Rectal smooth muscle tissue (tissue), 1 donor: ENCODE results near the gene THSD4.

Experiments used
- H3K27ac ChIP-seq: one replicate; pipeline ENCODE4 v1.7.0; 2013; ENCODE audit warnings: low read depth, low read length, inconsistent platforms
- H3K27me3 ChIP-seq: one replicate; pipeline ENCODE4 v1.7.0; 2013; ENCODE audit warnings: low read length; ENCODE audit not compliant: control insufficient read depth, insufficient read depth
- H3K36me3 ChIP-seq: one replicate; pipeline ENCODE4 v1.7.0; 2013; ENCODE audit warnings: low read length; ENCODE audit not compliant: control insufficient read depth, insufficient read depth
- H3K4me1 ChIP-seq: one replicate; pipeline ENCODE4 v1.7.0; 2013; ENCODE audit warnings: low read length; ENCODE audit not compliant: control insufficient read depth, insufficient read depth
- H3K4me3 ChIP-seq: one replicate; pipeline ENCODE4 v1.7.0; 2013; ENCODE audit warnings: low read length
- H3K9ac ChIP-seq: one replicate; pipeline ENCODE4 v1.7.0; 2013; ENCODE audit warnings: low read length

The THSD4 gene

DNA sequence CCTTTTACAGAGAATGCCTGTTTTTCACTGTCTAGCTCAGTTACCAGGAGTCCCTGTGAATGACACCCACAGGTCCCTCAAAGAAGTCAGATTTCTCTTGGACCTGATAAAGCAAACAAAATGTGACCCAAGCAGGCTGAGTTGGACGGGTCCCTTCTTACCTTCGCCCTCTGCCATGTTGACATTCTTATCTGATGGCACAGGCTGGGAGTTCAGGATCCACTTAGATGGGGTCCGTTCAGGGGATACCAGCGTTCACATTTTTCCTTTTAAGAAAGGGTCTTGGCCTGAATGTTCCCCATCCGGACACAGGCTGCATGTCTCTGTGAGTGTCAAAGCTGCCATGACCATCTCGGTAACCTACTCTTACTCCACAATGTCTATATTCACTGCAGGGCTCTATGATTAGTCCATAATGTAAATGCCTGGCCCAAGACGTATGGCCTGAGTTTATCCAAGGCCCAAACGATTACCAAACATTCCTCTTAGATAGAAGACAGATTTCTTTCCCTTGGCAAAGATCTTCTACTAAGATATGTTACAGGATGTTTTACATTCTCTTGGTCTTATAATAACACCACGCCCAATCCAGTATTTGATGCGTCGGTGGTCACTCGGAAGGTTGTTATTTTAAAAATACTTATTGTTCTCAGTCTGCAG is 179.1 kb downstream of the THSD4 start:
- H3K27ac ChIP-seq, result no peak overlapping the region
- H3K4me3 ChIP-seq, result no peak overlapping the region
- H3K4me1 ChIP-seq, result no peaks in the 10 kb centered on the region
- no peak overlapping the region for H3K9ac ChIP-seq
- no peaks in the 10 kb centered on the region for H3K27me3 ChIP-seq
- no peaks in the 10 kb centered on the region for H3K36me3 ChIP-seq

DNA sequence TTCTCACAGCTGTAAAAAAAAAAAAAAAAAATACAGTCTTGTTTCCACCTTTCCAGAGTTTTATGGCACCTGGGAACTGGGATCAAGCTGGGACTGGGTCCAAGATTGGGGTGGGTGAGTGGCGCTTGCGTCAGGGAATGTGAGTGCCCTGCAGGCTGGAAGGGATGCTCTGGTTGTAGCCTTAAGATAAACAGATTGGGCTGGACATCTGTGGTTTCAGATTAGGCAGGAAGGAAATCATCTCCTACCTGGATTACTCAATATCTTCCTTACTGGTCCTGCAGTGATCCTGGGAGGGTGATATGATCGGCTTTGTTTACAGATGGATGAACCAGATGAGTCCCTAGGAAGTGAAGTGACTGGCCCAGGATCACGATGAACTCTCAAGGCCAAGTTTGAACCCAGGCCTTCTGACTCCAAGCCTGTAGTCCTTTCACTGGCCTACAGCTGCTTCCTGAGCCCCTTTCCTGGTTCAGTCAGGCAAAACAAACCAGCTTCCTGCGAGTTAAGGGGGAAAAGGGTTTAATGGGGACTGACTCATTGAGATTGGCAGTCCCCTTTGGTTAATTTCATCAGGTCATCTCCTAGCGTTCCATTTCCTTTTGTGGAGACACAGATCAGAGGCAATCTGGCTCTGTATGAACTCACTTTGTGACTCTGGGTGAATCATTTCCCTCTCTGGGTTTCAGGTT is 179.8 kb downstream of the THSD4 start:
- Histone ChIP-seq H3K27ac (no peak overlapping the region), H3K27me3 (no peaks in the 10 kb centered on the region), H3K9ac (no peak overlapping the region), H3K36me3 (no peaks in the 10 kb centered on the region), H3K4me3 (no peak overlapping the region), H3K4me1 (no peaks in the 10 kb centered on the region)

DNA sequence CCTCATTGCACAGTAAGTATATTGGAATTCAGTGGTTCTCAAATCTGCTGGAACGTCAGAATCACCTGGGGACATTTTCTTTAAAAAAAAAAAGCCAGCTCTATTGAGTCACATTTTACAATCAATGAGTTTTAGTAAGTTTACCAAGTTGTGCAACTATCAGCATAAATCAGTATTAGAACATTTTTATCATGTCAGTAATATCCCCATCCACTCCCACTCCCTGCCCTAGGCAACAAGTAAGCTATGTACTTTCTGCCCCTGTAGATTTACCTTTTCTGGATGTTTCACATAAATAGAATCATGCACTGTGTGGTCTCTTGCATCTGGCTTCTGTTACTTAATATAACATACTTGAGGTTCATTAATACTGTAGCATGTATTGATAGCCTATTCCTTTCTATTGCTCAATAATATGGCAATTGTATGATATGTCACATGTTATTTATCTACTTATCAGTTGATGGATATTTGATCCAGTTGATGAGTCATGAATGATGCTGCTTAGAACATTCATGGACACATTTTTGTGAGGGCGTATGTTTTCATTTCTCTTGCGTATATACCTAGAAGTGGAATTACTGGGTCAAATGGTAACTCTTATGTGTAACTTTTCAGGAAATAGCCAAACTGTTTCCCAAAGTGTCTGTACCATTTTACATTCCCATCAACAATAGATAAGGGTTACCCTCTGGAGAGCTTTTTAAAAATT is 180.5 kb downstream of the THSD4 start:
- Histone ChIP-seq H3K9ac (no peak overlapping the region), H3K4me3 (no peak overlapping the region), H3K36me3 (no peaks in the 10 kb centered on the region), H3K4me1 (no peaks in the 10 kb centered on the region), H3K27me3 (no peaks in the 10 kb centered on the region), H3K27ac (no peak overlapping the region)

DNA sequence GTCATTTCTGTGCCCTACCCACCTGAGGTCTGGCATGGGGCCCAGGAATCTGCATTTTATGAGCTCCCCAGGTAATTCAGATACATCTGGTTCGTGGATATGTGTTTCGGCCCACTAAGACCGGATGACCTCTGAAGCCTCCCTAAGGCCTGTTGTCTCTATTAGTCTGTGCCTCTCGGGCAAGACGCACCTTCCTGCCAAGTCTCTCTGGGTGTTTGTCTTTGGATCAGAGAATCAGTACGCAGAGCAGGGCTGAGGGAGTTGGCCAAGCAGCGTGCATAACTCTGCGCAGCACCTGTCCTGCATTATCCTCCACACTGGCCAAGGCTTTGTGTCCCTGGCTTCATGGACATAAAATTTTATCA is 181.0 kb downstream of the THSD4 start:
- Histone ChIP-seq H3K36me3 (no peaks in the 10 kb centered on the region), H3K4me3 (no peak overlapping the region), H3K4me1 (no peaks in the 10 kb centered on the region), H3K27me3 (no peaks in the 10 kb centered on the region), H3K27ac (no peak overlapping the region), H3K9ac (no peak overlapping the region)

DNA sequence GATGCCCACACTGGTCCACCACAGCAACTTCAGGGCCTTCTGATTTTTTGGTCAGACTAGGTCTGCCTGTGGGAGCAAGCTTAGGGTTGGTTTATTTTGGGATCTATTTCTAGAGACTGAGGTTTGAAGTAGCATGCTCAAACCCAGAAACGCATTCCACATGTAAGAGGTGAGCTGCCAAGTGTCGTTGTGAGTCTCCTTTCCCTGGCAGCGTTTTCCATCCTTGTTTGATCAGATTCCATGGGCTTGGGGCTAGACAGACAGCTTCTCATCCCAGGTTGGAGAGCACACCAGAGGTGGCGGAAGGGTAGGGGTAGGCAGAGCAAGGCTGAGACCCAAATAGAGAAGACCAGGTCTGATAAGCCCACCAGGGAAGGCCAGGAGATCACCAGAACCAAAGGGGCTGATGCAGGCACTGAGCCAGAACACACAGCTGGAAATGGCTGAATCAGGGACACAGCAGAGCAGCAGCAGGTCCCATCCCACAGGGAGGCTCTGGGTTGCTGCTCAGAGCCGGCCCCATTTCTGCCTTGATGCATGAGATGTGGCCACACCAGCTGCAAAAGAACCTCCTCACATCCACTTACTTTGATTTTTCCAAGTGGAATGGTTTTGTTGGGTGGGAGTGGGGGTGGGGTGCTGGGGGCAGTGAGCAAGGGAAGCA is 186.8 kb downstream of the THSD4 start:
- no peak overlapping the region for H3K9ac ChIP-seq
- H3K27me3 ChIP-seq, result no peaks in the 10 kb centered on the region
- no peak overlapping the region for H3K4me3 ChIP-seq
- peaks cover 14% of the 10 kb centered on the region for H3K4me1 ChIP-seq
- no peak overlapping the region for H3K27ac ChIP-seq
- no peaks in the 10 kb centered on the region for H3K36me3 ChIP-seq

DNA sequence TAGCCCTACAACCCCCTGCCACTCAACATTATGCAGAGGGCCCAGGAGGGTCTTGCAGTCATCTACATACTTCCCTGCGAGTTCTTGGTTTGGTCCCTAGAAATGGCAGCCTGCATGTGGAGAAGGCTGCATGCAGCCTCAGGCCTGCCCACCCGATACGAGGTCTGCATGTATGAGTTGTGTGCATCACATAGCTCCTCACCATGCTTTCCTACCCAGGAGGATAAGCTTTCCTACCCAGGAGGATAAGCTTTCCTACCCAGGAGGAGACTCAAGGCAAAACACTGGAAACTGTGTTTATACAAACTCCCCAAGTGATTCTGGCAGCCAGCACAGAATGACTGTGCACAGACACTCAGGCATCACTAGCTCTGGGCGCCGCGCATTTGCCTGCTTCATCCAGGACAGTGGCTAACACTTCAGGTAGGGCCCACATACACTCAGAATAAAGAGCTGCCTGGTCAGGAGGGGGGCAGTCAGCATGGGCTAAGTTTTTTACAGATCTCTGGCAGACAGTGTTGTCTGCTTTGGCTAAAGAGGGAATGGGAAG is 187.7 kb downstream of the THSD4 start:
- Histone ChIP-seq H3K4me1 (peaks cover 14% of the 10 kb centered on the region), H3K36me3 (no peaks in the 10 kb centered on the region), H3K27me3 (no peaks in the 10 kb centered on the region), H3K27ac (no peak overlapping the region), H3K9ac (no peak overlapping the region), H3K4me3 (no peak overlapping the region)

DNA sequence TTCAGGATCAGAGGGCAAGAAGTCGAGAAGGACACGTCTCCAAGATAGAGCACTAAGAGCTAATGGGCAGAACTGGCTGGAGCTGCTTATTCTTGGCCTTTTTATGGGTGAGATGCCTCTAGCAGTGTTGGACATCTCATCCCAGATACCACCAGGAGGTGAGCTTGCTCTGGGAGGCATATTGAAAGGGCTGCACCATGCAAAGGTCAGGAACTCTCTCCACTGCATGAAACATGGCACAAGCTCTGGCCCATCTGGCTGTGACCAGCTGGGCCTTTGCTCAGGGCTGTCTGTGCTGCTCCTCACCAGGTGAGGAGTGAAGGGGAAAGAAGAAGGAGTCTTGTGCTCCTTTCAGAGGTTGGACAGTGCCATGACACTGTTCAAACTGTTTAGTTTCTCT is 188.7 kb downstream of the THSD4 start:
- no peak overlapping the region for H3K4me3 ChIP-seq
- H3K27ac ChIP-seq, result no peak overlapping the region
- H3K9ac ChIP-seq, result no peak overlapping the region
- no peaks in the 10 kb centered on the region for H3K36me3 ChIP-seq
- H3K27me3 ChIP-seq, result no peaks in the 10 kb centered on the region
- H3K4me1 ChIP-seq, result peaks cover 14% of the 10 kb centered on the region

DNA sequence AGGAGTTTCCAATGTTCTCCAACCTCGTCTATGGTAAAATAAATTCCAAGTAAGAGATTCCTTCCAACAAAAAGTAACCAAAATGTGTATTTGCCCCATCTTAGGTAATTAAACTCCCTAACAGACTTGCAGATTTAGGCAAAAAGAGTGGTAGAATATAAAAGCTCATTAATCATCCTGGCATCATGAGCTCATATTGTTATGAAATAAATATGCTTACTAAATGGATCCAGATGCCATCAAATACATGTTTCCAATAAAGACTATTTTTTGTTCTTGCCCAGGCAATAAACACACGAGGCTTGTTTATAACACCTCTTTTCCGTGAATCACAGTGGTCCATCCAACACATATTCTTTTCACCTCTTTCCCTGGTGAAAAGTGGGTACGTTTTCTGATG is 189.4 kb downstream of the THSD4 start:
- no peak overlapping the region for H3K9ac ChIP-seq
- no peak overlapping the region for H3K27ac ChIP-seq
- peaks cover 14% of the 10 kb centered on the region for H3K4me1 ChIP-seq
- H3K36me3 ChIP-seq, result no peaks in the 10 kb centered on the region
- no peaks in the 10 kb centered on the region for H3K27me3 ChIP-seq
- H3K4me3 ChIP-seq, result no peak overlapping the region

DNA sequence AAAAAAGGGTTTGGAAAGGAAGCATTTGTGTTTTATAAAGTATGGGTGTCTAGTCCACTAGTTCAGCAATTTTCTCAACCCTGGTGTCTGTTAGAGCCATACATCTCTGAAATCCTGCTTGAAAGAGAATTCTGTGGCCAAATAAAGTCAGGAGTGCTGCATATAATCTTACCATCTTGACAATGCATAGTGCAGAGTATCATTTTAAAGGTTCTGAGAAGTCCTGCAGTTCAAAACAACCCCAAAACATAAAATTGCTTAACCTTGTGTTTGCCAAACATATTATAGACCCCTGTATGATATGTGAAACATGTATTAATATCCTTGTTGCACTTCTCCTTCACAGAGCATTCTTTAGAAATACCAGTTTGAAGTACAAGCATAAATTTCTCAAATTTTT is 191.3 kb downstream of the THSD4 start:
- no peak overlapping the region for H3K9ac ChIP-seq
- no peak overlapping the region for H3K27ac ChIP-seq
- H3K27me3 ChIP-seq, result no peaks in the 10 kb centered on the region
- H3K36me3 ChIP-seq, result no peaks in the 10 kb centered on the region
- peaks cover 14% of the 10 kb centered on the region for H3K4me1 ChIP-seq
- no peak overlapping the region for H3K4me3 ChIP-seq

DNA sequence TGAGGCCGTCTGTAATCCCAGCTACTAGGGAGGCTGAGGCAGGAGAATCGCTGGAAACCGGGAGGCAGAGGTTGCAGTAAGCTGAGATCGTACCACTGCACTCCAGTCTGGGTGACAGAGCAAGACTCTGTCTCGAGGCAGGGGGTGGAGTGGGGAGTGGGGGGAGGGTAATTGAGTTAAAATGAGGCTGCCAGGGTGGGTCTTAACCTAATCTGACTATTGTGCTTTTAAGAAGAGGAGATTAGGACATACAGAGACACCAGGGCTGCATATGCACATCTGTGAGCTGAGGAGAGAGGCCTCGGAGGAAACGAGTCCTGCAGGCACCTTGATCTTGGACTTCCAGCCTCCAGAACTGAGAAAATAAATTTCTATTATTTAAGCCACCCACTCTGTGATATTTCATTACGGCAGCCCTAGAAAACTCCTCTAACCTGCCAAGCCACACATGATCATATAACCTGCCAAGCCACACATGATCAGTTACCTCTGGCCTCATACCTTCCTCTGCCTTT is 197.0 kb downstream of the THSD4 start:
- Histone ChIP-seq H3K4me1 (no peaks in the 10 kb centered on the region), H3K4me3 (no peak overlapping the region), H3K9ac (no peak overlapping the region), H3K27ac (no peak overlapping the region), H3K36me3 (no peaks in the 10 kb centered on the region), H3K27me3 (no peaks in the 10 kb centered on the region)

DNA sequence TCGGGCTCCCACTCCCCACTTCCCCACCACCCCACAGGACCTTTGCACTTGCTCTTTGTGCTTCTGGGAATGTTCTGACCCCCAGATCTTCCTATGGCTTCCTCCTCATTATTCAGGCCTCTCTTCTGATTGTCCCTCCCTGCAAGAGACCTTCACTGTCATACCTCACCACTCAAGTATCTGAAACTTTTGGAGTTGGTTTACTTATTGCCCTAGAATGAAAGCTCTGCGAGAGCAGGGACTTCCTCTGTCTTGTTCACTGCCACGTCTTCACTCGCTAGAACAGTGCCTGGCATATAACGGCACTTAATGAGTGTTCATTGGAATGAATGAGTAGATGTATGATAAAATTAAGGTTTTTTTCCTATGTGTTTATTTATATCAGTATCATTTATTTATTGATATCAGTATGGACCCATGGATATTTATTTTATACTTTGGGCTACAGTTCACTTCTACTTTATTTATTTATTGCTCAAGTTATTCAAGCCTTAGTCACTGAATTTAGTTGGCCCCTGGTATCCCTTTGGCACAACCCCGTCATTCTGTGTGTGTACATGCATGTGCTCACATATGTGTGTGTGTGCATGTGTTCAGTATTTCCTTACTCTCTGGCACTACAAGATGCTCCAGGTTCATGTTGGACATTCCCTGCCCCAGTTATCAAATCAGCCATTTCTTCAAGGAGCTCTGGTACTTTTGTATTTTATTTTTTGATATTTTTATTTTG is 197.6 kb downstream of the THSD4 start:
- H3K27ac ChIP-seq, result no peak overlapping the region
- no peaks in the 10 kb centered on the region for H3K4me1 ChIP-seq
- no peaks in the 10 kb centered on the region for H3K27me3 ChIP-seq
- H3K4me3 ChIP-seq, result no peak overlapping the region
- H3K36me3 ChIP-seq, result no peaks in the 10 kb centered on the region
- no peak overlapping the region for H3K9ac ChIP-seq

DNA sequence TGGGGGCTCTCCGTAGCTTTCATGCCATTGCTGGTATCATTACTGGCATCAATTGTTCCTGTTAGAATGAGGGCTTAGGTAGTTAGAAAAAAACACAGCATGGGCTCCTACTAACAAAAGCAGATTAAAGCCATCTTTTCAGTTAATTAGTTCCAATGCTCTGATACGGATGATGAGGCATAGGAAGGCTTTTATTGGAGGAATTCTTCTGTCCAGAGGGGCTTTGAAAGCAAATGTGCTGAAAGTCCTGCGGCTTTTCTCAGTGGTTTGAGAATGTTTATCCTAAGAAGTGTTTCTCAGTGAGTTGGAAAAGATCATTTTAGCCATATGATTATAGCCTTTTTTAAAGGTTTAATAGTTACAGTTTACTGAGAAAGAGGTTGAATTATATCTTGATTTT is 198.5 kb downstream of the THSD4 start:
- Histone ChIP-seq H3K4me3 (no peak overlapping the region), H3K4me1 (no peaks in the 10 kb centered on the region), H3K36me3 (no peaks in the 10 kb centered on the region), H3K27me3 (no peaks in the 10 kb centered on the region), H3K27ac (no peak overlapping the region), H3K9ac (no peak overlapping the region)
